Motor neuron (in vitro differentiated cells): Measurements from ENCODE around the gene PHLPP1. TPM values are rescaled to one million over a fixed set of nuclear protein-coding genes. Genes with fewer than 3 reads are reported as not detected.
"Not testable (repeated sequence)": the region's sequence is repeated elsewhere in the genome, so short reads cannot be mapped to it uniquely, and the experiment has no call there.

Experiments
- ATAC-seq, 8 experiments: fragments of 200-7000 bp; cut with Tn5 transposase; replicated peaks in 6 of 8; 2 replicates each; pipeline ENCODE4 v1.8.0; 2021; ENCODE audit warnings: mild to moderate bottlenecking in 8 of 8, moderate library complexity in 8 of 8
- H3K27ac ChIP-seq, 2 donors: fragments of 250-450 bp; sonication (Bioruptor Pico); 2 replicates each; pipeline ENCODE4 v1.9.0; 2021; ENCODE audit warnings: antibody characterized with exemption in 2 of 2, mild to moderate bottlenecking in 2 of 2, moderate library complexity in 1 of 2
- H3K4me1 ChIP-seq, 2 donors: fragments of 250-450 bp; sonication (Bioruptor Pico); replicated peaks in 1 of 2; 2 replicates each; pipeline ENCODE4 v1.6.1; 2021; ENCODE audit warnings: antibody characterized with exemption in 2 of 2, mild to moderate bottlenecking in 2 of 2, moderate library complexity in 1 of 2
- H3K4me3 ChIP-seq, 5 donors: fragments of 250-450 bp; sonication (Bioruptor Pico); 2 replicates each; pipeline ENCODE4 v1.9.0; 2021; ENCODE audit warnings: antibody characterized with exemption in 5 of 5, mild to moderate bottlenecking in 5 of 5, moderate library complexity in 4 of 5
- WGBS, 10 experiments: fragments of 450-650 bp; shearing (Covaris generic); methylation state at CpG; one replicate each; pipeline ENCODE4 v1.0.0; 2022; 5-methylcytosine and 5-hydroxymethylcytosine counted together
- in situ Hi-C, 9 experiments: fragments of 400-800 bp; cut with MboI; loops; one replicate each; pipeline ENCODE4 v1.15.0; 2021; ENCODE audit warnings: low sequenced_read_pairs in 9 of 9, low pct_unique_long_range_greater_than_20kb in 2 of 9; ENCODE audit not compliant: unreplicated experiment in 9 of 9
- total RNA-seq, 8 experiments: library from RNA; unstranded; fragments of 300-600 nt; gene quantifications; 2 replicates each; pipeline versions ENCODE4 v1.2.3 to v1.2.4, GENCODE V29; 2022

The PHLPP1 gene
- 10 to 100 TPM in 6 of 8 experiments, 1 to 10 TPM in 2; 3.3 to 14.4 (median 12.1) TPM for total RNA-seq

DNA sequence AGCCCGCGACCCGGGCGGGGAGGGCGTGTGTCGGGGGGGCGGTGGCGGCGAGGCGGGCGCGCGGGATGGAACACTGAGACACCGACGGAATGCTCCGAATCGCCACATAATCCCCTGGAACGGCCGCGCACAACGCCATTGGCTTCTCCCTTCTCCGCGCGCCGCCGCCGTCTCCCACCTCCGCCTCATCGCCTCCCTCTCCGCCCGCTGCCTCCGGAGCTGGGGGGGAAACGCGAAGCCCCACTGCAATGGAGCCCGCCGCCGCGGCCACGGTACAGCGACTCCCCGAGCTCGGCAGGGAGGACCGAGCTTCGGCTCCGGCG lies at the start of gene PHLPP1:
Gene PHLPP1, plus strand, starts transcription at position 106 of the 323 bp plus-strand sequence. Its CDS starts 143 bp downstream, at position 249.
- peak within 1 kb of the TSS; percentile 52 to 65 (median 59) for H3K4me3 ChIP-seq
- peaks cover 5 to 7% of the 10 kb centered on the region in 2 donors for H3K4me1 ChIP-seq
- in situ Hi-C loops, result loop anchor here in 6 of 9 experiments (25.0 kb wide), 2 partner anchors 247 to 272 kb away; no protein-coding TSS in a partner anchor
- no peak for ATAC-seq
- WGBS, 10 experiments, result 0% methylated on average over 2 to 8 of the region's 46 CpGs; no CpG with 5 or more reads in 8 of the 10 experiments
- H3K27ac ChIP-seq, result peak within 1 kb of the TSS; percentile 87 to 88

DNA sequence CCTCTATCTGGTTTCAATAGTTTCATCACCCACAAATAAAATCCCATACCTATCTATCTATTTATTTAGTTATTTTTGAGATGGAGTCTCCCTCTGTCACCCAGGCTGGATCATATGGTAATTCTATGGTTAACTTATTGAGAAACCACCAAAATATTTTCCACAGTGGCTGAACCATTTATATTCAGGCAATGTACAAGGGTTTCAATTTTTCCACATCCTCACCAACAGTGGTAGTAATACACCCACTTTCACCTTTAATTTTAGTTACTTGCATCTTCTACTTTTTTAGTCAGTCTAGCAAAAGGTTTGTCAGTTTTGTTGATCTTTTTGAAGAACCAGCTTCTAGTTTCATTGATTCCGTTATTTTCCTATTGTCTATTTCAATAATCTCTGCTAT lies 46.1 kb upstream of the PHLPP1 start:
- ATAC-seq, result no peak
- H3K4me1 ChIP-seq, result no peaks in the 10 kb centered on the region
- no peak overlapping the region for H3K27ac ChIP-seq
- H3K4me3 ChIP-seq, result no peak overlapping the region
- 91 to 100% (median 97%) methylated on average over 1 of the region's 1 CpG for WGBS, 10 experiments
- in situ Hi-C loops, result no loop called here

DNA sequence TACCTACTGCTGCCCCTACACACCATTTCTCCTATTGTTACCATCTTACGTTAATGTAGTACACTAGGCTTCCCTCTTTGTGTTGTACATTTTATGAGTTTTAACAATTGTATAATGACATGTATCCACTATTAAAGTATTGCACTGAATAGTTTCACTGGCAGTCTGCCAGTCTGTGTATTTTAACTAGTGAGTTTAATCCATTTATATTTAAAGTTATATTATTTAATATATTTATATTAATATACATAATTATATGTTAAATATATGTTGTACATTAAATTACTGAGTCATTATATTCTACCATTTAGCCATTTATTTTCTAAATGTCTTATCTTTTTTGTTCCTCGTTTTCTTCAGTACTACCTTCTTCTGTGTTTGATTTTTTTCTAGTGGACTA lies 44.8 kb upstream of the PHLPP1 start:
- Histone ChIP-seq H3K27ac (no peak overlapping the region), H3K4me1 (no peaks in the 10 kb centered on the region), H3K4me3 (no peak overlapping the region)
- in situ Hi-C loops, result no loop called here
- ATAC-seq, result no peak
- WGBS, 10 experiments, result 70 to 100% (median 87%) methylated on average over 1 to 2 of the region's 2 CpGs

DNA sequence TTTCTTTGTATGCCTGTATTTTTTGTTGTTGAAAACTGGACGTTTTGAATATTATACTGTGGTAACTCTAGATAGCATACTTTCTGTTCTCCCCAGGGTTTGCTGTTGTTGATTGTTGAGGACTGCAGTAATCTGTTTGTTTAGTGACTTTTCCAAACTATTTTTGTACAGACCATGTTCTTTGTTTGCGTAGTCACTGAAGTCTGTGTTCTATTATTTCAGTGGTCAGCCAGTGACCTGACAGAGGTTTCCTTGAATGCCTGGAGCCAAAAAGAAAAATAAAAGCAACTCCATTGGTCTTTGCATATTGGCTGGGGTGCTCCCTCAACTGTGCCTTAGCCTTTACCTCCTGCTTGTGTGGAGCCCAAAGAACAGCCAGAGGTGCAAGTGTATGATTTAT lies 42.7 kb upstream of the PHLPP1 start:
- in situ Hi-C loops, result no loop called here
- ATAC-seq, result no peak
- WGBS, 10 experiments, result 50 to 100% (median 56%) methylated on average over 1 to 2 of the region's 2 CpGs; no CpG with 5 or more reads in 1 of the 10 experiments

DNA sequence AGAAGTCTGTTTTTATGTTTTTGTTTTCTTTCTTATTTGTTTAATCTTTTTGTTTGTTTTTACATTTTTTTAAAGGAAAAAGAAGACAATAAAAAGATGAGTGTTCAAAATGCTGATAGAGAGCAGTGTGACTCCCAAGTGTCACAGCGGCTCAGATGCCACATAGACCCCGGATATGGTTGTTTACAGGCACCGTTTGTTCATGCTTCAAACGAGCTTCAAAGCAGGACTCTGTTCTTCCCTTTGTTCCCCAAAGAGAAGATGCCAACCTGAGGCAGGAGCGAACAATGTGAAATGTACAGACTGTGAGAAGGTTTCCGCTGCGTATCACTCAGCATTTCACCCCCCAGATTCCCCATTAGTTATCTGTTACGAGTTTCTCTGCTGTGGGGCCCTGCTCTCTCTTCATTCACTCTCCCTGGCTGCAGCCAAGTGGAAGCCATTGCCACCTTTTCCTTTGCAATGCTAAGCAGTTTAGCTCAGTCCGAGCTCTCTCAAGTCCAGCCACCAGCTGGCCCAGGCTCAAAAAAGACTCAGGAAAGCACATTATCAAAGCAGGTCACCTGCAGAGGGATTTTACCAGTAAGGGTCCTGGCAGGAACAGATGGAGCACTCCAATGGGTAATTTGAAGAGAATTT lies 36.4 kb upstream of the PHLPP1 start:
- peak in 3 of 8 experiments; percentile 28 to 65 (median 47) for ATAC-seq
- no peak overlapping the region for H3K4me3 ChIP-seq
- H3K4me1 ChIP-seq, result peaks cover 2 to 10% of the 10 kb centered on the region in 2 donors
- in situ Hi-C loops, result no loop called here
- H3K27ac ChIP-seq, result no peak overlapping the region
- 21 to 83% (median 50%) methylated on average over 2 to 9 of the region's 9 CpGs; no CpG with 5 or more reads in 1 of the 10 experiments for WGBS, 10 experiments

More for the DNA sequence above, 42.7 kb upstream of the PHLPP1 start:
- Histone ChIP-seq H3K4me3 (no peak overlapping the region), H3K27ac (no peak overlapping the region), H3K4me1 (no peaks in the 10 kb centered on the region)

DNA sequence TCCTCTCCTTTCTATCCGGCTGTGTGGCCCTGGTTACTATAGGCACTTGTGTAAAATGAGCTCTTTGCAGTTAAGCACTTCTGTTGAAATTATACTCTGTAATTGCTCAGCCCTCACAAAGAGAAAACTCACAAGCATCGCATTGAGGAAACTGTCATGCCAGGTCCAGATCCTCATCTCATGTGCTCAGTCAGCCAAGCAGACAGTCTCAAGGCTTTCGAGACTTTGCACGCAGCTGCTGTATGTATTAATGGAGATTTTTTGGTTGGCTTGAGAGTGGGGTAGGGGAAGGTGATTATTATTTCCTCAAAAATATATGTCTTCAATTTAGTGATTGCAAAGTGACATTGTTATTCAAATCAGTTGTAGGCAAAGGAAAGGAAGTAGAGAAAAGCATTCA lies 33.0 kb upstream of the PHLPP1 start:
- H3K27ac ChIP-seq, result no peak overlapping the region

DNA sequence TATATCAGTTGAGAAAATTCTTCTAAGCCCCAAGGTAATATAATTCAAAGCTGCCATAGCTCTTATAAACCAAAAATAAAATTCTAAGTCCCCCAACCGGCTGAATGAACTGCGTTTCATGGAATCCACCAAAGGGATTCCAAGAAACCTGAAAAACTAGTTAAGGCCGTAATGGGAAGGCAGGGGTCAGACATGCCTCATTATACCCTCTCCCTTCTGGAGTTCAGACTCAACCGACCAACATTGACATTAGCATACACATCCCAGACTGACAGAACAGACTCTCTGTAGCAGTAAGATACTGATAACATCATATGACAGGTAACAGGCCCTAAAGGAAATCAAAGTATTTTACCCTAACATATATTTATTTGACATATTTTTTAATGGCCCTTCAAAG lies 31.4 kb upstream of the PHLPP1 start:
- peaks cover 2 to 10% of the 10 kb centered on the region in 2 donors for H3K4me1 ChIP-seq
- no peak overlapping the region for H3K4me3 ChIP-seq
- no peak overlapping the region for H3K27ac ChIP-seq
- WGBS, 10 experiments, result 40 to 96% (median 89%) methylated on average over 1 to 4 of the region's 4 CpGs; no CpG with 5 or more reads in 1 of the 10 experiments
- in situ Hi-C loops, result no loop called here
- no peak for ATAC-seq

More for the DNA sequence above, 33.0 kb upstream of the PHLPP1 start:
- WGBS, 10 experiments, result 18 to 83% (median 50%) methylated on average over 1 to 4 of the region's 4 CpGs; no CpG with 5 or more reads in 1 of the 10 experiments
- peaks cover 2 to 10% of the 10 kb centered on the region in 2 donors for H3K4me1 ChIP-seq
- in situ Hi-C loops, result no loop called here
- ATAC-seq, result peak in 5 of 8 experiments; percentile 50 to 66 (median 58)
- H3K4me3 ChIP-seq, result no peak overlapping the region

DNA sequence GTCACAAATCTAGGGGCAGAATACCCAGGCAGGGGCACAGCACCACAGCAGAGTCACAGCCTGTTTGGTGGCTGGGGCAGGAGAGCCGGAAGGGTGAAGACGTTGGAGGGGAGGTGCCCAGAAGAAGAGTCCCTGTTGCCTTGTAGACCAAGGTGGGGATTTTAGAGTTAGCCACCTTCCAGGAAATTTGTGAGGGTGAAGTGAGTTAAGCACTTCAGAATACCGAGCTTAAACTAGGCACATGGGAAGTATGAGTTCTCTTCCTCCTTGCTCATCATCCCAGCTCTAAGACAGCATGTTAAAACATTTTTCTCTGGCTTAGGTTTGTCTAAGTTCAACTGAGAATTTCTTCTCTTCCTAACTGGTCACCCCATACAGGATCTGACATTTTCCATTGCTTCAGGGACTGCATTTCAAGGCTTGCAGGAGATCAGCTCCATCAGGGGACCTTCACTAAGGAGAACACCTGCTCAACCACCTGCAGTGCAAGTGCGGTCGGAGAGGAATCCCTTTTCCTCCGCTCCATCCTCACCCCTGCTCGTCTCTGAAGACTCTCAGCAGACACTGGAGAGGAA lies 26.5 kb upstream of the PHLPP1 start:
- no peak for ATAC-seq
- Histone ChIP-seq H3K27ac (no peak overlapping the region), H3K4me1 (no peaks in the 10 kb centered on the region), H3K4me3 (no peak overlapping the region)
- WGBS, 10 experiments, result 43 to 100% (median 92%) methylated on average over 2 to 7 of the region's 7 CpGs; no CpG with 5 or more reads in 3 of the 10 experiments
- in situ Hi-C loops, result no loop called here

DNA sequence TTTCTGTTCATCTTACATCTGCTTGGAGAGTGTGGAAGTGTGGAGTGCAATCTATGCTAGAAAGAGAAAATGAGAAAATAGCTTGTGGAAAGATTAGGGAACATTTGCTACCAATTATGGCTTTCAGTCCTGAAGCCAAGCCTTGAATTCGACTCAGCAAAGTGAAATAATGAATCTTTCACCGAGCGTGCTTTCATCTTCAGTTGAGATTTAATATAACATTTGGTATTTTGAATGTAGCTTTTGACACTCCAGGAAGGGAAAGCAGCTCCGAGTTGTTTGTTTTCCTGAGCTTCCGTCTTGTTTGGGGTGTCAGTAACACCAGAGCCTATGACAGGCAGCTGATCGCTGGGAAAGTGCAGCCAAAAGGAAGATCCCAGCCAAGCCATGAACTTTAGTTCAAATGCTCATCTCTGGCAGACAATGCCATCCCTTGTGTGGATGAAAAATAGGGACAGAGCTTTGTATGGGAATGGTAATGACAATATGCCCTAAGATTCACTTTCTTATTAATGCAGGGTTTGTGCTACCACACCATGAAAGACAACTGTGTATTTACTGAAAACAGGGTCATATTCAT lies 25.0 kb upstream of the PHLPP1 start:
- Histone ChIP-seq H3K4me3 (no peak overlapping the region), H3K27ac (no peak overlapping the region), H3K4me1 (no peaks in the 10 kb centered on the region)
- in situ Hi-C loops, result no loop called here
- ATAC-seq, result peak in 1 of 8 experiments; percentile 28
- WGBS, 10 experiments, result 5 to 97% (median 78%) methylated on average over 2 to 6 of the region's 6 CpGs

DNA sequence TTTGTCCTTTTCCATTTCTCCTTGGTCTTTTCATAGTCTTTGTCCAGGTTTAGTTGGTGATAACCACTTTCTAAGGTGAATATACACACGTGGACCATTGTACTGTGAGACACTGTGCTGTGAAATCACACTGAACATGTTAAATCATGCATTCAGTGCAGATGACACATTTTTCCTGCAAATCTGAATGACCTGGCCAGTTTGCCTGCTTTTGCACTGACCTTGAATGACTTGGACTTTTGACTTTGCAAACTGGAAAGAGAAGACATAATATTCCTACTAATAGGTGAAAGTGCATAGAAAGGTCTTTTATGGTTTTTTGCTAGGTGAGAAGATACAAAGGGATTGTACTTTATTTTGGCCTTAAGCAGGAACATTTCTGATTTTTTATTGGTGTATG lies 21.7 kb upstream of the PHLPP1 start:
- ATAC-seq, result no peak
- in situ Hi-C loops, result no loop called here
- Histone ChIP-seq H3K4me1 (no peaks in the 10 kb centered on the region), H3K4me3 (no peak overlapping the region), H3K27ac (no peak overlapping the region)
- WGBS, 10 experiments, result 14 to 75% (median 60%) methylated on average over 1 of the region's 1 CpG; no CpG with 5 or more reads in 1 of the 10 experiments

DNA sequence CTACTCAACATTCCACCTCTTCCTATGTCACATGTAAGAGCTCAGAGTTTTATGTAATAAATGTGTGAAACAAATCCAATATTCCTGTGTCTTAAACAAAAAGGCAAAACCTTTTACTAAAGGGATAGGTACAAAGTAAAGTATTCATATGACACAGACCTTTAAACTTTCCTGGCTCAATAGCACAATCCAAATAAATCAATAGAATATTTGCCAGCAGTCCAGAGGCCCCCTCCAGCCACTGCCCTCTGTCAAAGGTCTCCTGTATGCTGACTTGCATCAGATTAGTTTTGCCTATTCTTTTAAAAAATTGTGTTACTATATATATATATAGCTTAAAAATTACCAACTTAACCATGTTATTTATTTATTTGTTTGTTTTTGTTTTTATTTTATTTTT lies 17.7 kb upstream of the PHLPP1 start:
- H3K27ac ChIP-seq, result no peak overlapping the region
- in situ Hi-C loops, result no loop called here
- no peaks in the 10 kb centered on the region for H3K4me1 ChIP-seq
- H3K4me3 ChIP-seq, result no peak overlapping the region
- no peak for ATAC-seq

DNA sequence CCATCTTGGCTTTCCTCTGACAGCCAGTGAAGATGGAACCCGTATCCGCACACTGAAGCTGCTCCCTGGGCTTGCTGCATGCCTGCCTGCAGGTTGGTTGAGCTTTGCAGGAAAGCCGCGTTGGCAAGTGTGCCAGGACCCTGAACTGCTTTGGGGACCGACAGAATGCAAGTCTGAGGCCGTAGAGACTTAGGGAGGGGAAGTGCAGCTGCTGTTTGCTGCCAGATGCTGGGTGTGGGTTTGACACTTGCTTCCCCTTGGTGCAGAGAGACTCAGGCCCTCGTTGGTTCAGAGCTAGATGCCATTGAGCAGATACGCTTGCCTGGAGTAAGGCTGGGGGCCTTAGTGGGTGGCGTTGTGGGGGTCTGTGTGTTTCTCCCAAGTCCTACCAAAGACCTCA lies 13.1 kb upstream of the PHLPP1 start:
- H3K4me3 ChIP-seq, result no peak overlapping the region
- 53 to 100% (median 77%) methylated on average over 1 to 7 of the region's 9 CpGs; no CpG with 5 or more reads in 3 of the 10 experiments for WGBS, 10 experiments
- in situ Hi-C loops, result loop anchor here in 6 of 9 experiments (25.0 kb wide), 2 partner anchors 260 to 285 kb away; no protein-coding TSS in a partner anchor

DNA sequence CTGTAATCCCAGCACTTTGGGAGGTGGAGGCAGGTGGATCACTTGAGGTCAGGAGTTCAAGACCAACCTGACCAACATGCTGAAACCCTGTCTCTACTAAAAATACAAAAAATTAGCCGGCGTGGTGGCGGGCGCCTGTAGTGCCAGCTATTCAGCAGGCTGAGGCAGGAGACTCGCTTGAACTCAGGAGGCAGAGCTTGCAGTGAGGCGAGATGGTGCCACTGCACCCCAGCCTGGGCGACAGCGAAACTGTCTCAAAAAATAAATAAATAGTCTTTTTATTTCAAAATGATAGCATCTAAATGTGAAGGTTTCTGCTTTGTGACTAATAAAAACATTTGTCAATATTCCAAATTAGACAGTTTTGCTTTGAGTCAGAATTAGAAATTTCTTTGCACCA lies 8.5 kb upstream of the PHLPP1 start:
- not testable (repeated sequence) for H3K27ac ChIP-seq, H3K4me3 ChIP-seq, H3K4me1 ChIP-seq, ATAC-seq
- in situ Hi-C loops, result loop anchor here in 6 of 9 experiments (25.0 kb wide), 2 partner anchors 255 to 280 kb away; no protein-coding TSS in a partner anchor
- 20 to 100% (median 91%) methylated on average over 1 to 8 of the region's 8 CpGs; no CpG with 5 or more reads in 2 of the 10 experiments for WGBS, 10 experiments

More for the DNA sequence above, 13.1 kb upstream of the PHLPP1 start:
- H3K27ac ChIP-seq, result no peak overlapping the region
- ATAC-seq, result peak in 1 of 8 experiments; percentile 52
- no peaks in the 10 kb centered on the region for H3K4me1 ChIP-seq
